GM12878 (cell line): ENCODE measurements around the gene LPAR6. TPM values are rescaled to one million over a fixed set of nuclear protein-coding genes. Genes with fewer than 3 reads are reported as not detected.

Experiments
- ATAC-seq: fragments of 200-7000 bp; cut with Tn5 transposase; 3 replicates; pipeline ENCODE4 v1.9.1; 2020; ENCODE audit warnings: mild to moderate bottlenecking, moderate library complexity
- BruUV-seq: library from RNA; stranded (reverse); fragments of 400-500 nt; replicated peaks from 2 replicates; lab custom pipeline; 2021; lab: Mats Ljungman, UMichigan
- CTCF ChIA-PET: fragments of 300-600 bp; sonication (Branson Sonifier 250); formaldehyde crosslinking; extraction: SDS; loops from one replicate; lab custom pipeline; 2021; ENCODE audit warnings: inconsistent platforms; lab: Yijun Ruan, JAX
- POLR2A ChIA-PET: fragments of 350-600 bp; formaldehyde crosslinking; extraction: SDS; loops from one replicate; lab custom pipeline; 2021; ENCODE audit warnings: inconsistent platforms; lab: Charles Lee
- RAD21 ChIA-PET: fragments of 300-600 bp; sonication (Branson Sonifier 250); formaldehyde crosslinking; loops from one replicate; lab custom pipeline; 2023; ENCODE audit warnings: antibody characterized with exemption; ENCODE audit not compliant: unreplicated experiment; lab: Charles Lee
- SMC1A ChIA-PET: fragments of 300-600 bp; sonication (Branson Sonifier 250); formaldehyde crosslinking; loops from one replicate; lab custom pipeline; 2023; ENCODE audit not compliant: unreplicated experiment, uncharacterized antibody; lab: Charles Lee
- DNase-seq: peaks from one replicate; pipeline ENCODE4 v3.0.0-alpha.2; 2011; ENCODE audit warnings: low read depth, low spot score
- FAIRE-seq: peaks from 3 replicates; lab custom pipeline; 2011; peaks lifted over from hg19 to GRCh38; lab: Jason Lieb, UNC
- H2AFZ ChIP-seq: 2 replicates; pipeline ENCODE4 v1.6.0; 2011; ENCODE audit warnings: low read depth, low read length, control low read depth; ENCODE audit not compliant: control insufficient read depth
- H3K27ac ChIP-seq: 2 replicates; pipeline ENCODE4 v1.5.1; 2011; ENCODE audit warnings: control low read depth; ENCODE audit not compliant: control insufficient read depth, insufficient read depth
- H3K27me3 ChIP-seq, 2 experiments: replicated peaks in 1 of 2; 2 replicates each; pipeline versions ENCODE4 v1.6.0 to v1.6.1; 2011; ENCODE audit warnings: low read length in 1 of 2; ENCODE audit not compliant: control insufficient read depth in 2 of 2, insufficient read depth in 2 of 2
- H3K36me3 ChIP-seq, 2 experiments: 2 replicates each; pipeline ENCODE4 v1.5.1; 2011; ENCODE audit warnings: low read length in 1 of 2; ENCODE audit not compliant: control insufficient read depth in 2 of 2, insufficient read depth in 2 of 2
- H3K4me1 ChIP-seq: 2 replicates; pipeline ENCODE4 v1.6.1; 2011; ENCODE audit warnings: mild to moderate bottlenecking, low read length, moderate library complexity, mixed read lengths; ENCODE audit not compliant: control insufficient read depth, insufficient read depth
- H3K4me2 ChIP-seq: 2 replicates; pipeline ENCODE4 v1.6.0; 2011; ENCODE audit warnings: control low read depth; ENCODE audit not compliant: control insufficient read depth, insufficient read depth
- H3K4me3 ChIP-seq: fragments of 200-600 bp; sonication (generic); 2 replicates; pipeline ENCODE4 v1.5.1; 2016
- H3K79me2 ChIP-seq: 2 replicates; pipeline ENCODE4 v1.6.0; 2011; ENCODE audit warnings: low read length; ENCODE audit not compliant: control insufficient read depth, insufficient read depth
- H3K9ac ChIP-seq: 2 replicates; pipeline ENCODE4 v1.8.0; 2011; ENCODE audit warnings: low read length, control low read depth, mixed read lengths; ENCODE audit not compliant: control insufficient read depth, insufficient read depth
- H3K9me3 ChIP-seq: replicated peaks from 3 replicates; pipeline ENCODE4 v1.5.1; 2011; ENCODE audit warnings: mild to moderate bottlenecking, low read length; ENCODE audit not compliant: control insufficient read depth, insufficient read depth
- H4K20me1 ChIP-seq: 2 replicates; pipeline ENCODE4 v1.6.0; 2011; ENCODE audit not compliant: control insufficient read depth, insufficient read depth
- CREB1 ChIP-seq: IDR thresholded peaks from 2 replicates; pipeline ENCODE4 v1.6.1; 2012; ENCODE audit warnings: low read depth, mild to moderate bottlenecking, inconsistent platforms
- EGR1 ChIP-seq, 2 experiments: IDR thresholded peaks; 1 replicate in 1 of 2; 2 replicates in 1 of 2; pipeline ENCODE4 v1.6.1; 2011 to 2012; ENCODE audit warnings: low read depth in 2 of 2, low read length in 2 of 2, borderline replicate concordance in 1 of 2, mild to moderate bottlenecking in 1 of 2, moderate library complexity in 1 of 2
- RBBP5 ChIP-seq: fragments of 200-600 bp; sonication (generic); conservative IDR thresholded peaks from 2 replicates; pipeline ENCODE4 v1.6.1; 2016
- WGBS: methylation state at CpG from one replicate; pipeline ENCODE4 v1.1.6; 2016; ENCODE audit warnings: low lambda C conversion rate; ENCODE audit not compliant: insufficient replicate concordance, insufficient coverage; ENCODE audit errors: missing lambda C conversion rate; 5-methylcytosine and 5-hydroxymethylcytosine counted together
- in situ Hi-C: fragments of 300-500 bp; cut with MboI; formaldehyde crosslinking; loops from 9 replicates; pipeline ENCODE4 v1.14.3; 2018; ENCODE audit warnings: mixed read lengths
- intact Hi-C: fragments of 100-400 bp; cut with micrococcal nuclease; formaldehyde crosslinking; loops from one replicate; pipeline ENCODE4 v1.14.2; 2022; ENCODE audit not compliant: unreplicated experiment
- polyA plus RNA-seq, 11 experiments: library from polyadenylated mRNA; depleted of rRNA in 4 of 11; unstranded in 6 of 11; stranded (reverse) in 5 of 11; fragments of >200 nt; fragmentation: Nextera tagmentation in 4 of 11; fragmentation: Illumina TruSeq in 1 of 11; extraction: Ambion mirVana in 4 of 11; extraction: Trizol in 1 of 11; gene quantifications; 1 replicate in 1 of 11; 2 replicates in 10 of 11; pipeline versions ENCODE4 v1.2.1 to v1.2.3, GENCODE V29; 2011 to 2016; ENCODE audit warnings: inconsistent platforms in 2 of 11, missing spikeins in 2 of 11, low read depth in 1 of 11
- total RNA-seq, 4 experiments: library from RNA; depleted of rRNA in 3 of 4; stranded (reverse); fragments of >200 nt in 3 of 4; fragmentation: Illumina TruSeq in 1 of 4; extraction: Trizol in 1 of 4; gene quantifications; 2 replicates each; pipeline versions ENCODE4 v1.2.1 to v1.2.3, GENCODE V29; 2013 to 2021
- TF ChIP-seq, protein P1 (sequence below): fragments of 450-650 bp; IDR thresholded peaks from 2 replicates; pipeline ENCODE4 v1.6.1; 2017; ENCODE audit warnings: antibody characterized with exemption, mild to moderate bottlenecking, moderate library complexity

The LPAR6 gene
- total and polyA plus RNA-seq, 10 of the 15 experiments (the other 5 are each of a cell fraction or from before 2014, with no cell fraction given), result 1.4 to 4.2 (median 2.8) TPM

DNA sequence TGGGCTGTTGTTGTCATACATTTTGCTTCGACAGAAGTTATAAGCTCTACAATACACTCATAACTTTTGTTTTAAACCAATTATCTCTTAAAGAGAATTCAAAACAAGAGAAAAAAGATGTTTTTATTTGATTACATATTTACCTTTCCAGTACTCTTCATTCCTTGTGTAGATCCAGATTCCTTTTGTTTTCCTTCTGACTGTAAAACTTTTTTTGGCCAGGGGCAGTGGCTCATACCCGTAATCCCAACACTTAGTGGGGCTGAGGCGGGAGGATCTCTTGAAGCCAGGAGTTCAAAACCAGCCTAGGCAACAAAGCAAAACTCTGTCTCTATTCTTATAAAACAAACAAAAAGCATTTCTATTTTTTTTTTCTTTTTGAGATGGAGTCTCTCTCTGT, 21.7 kb downstream of the LPAR6 start:
- 81% methylated on average over 3 of the region's 3 CpGs for WGBS
- ChIA-PET POLR2A (no interaction called here), CTCF (no interaction called here), SMC1A (interaction anchor here (1.0 kb wide), 1 partner anchor 89 kb away, joined by 3 read pairs; no protein-coding TSS in a partner anchor), RAD21 (no interaction called here)
- BruUV-seq, result no TSS peak
- no peak overlapping the region for H2AFZ ChIP-seq
- in situ Hi-C loops (no loop called here), intact Hi-C loops (no loop called here)
- no peak overlapping the region for H3K4me2 ChIP-seq
- H3K4me1 ChIP-seq, result no peaks in the 10 kb centered on the region
- peaks cover 2 to 4% of the 10 kb centered on the region in 2 experiments; a peak in 2 of 4 replicates for H3K36me3 ChIP-seq
- H3K27me3 ChIP-seq, result no peaks in the 10 kb centered on the region
- no peaks in the 10 kb centered on the region for H4K20me1 ChIP-seq
- DNase-seq, result no peak
- H3K27ac ChIP-seq, result no peak overlapping the region
- H3K4me3 ChIP-seq, result no peak overlapping the region
- H3K79me2 ChIP-seq, result no peaks in the 10 kb centered on the region
- no peak for FAIRE-seq
- ATAC-seq, result no peak
- TF ChIP-seq, protein P1, sequence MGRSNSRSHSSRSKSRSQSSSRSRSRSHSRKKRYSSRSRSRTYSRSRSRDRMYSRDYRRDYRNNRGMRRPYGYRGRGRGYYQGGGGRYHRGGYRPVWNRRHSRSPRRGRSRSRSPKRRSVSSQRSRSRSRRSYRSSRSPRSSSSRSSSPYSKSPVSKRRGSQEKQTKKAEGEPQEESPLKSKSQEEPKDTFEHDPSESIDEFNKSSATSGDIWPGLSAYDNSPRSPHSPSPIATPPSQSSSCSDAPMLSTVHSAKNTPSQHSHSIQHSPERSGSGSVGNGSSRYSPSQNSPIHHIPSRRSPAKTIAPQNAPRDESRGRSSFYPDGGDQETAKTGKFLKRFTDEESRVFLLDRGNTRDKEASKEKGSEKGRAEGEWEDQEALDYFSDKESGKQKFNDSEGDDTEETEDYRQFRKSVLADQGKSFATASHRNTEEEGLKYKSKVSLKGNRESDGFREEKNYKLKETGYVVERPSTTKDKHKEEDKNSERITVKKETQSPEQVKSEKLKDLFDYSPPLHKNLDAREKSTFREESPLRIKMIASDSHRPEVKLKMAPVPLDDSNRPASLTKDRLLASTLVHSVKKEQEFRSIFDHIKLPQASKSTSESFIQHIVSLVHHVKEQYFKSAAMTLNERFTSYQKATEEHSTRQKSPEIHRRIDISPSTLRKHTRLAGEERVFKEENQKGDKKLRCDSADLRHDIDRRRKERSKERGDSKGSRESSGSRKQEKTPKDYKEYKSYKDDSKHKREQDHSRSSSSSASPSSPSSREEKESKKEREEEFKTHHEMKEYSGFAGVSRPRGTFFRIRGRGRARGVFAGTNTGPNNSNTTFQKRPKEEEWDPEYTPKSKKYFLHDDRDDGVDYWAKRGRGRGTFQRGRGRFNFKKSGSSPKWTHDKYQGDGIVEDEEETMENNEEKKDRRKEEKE, result no peak
- no peak for TF ChIP-seq CREB1
- no peak for TF ChIP-seq RBBP5
- no peak for TF ChIP-seq EGR1 (IDR thresholded peaks at IDR 0.05; ENCODE audit: borderline replicate concordance in 1 of 2, low read depth in 2 of 2, low read length in 2 of 2)
- H3K9ac ChIP-seq, result no peak overlapping the region
- H3K9me3 ChIP-seq, result peaks cover 6% of the 10 kb centered on the region; the same call in 1 of the 3 replicates
